ENCODE measurements around the gene RPTOR. TPM values are rescaled to one million over a fixed set of nuclear protein-coding genes. Genes with fewer than 3 reads are reported as not detected.

RPTOR gene
- total RNA-seq, 1 experiment from 2014 or later = 25.1 TPM

DNA sequence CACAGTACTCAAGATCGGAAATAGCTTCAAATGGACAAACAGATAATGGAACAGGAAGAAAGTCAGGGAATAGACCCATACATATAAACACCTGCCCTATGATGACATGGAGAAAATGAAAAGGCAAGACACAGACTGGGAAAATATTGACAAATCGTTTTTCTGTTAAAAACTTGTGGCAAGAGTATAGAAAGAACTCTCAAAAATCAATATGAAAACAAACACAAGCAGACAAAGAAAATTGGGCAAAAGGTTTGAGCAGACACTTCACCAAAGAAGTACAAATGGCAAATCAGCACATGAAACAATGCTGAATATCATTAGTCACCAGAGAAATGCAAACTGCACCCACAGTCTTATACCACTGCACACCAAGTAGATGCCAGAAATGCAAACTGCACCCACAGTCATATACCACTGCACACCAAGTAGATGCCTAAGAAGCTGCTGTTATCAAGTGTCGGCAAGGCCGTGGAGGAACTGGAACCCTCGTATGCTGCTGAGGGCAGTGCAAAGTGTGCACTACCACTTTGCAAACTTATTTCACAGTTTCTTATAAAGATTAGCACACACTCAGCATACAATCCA, 323.5 kb downstream of the RPTOR start:
- no peak overlapping the region for H2BK20ac ChIP-seq (ENCODE audit: low read depth, low read length, poor library complexity, severe bottlenecking)
- H4K8ac ChIP-seq (replicated peaks; ENCODE audit: insufficient read length, low read depth, low read length) = no peak overlapping the region
- TF ChIP-seq, protein P1, sequence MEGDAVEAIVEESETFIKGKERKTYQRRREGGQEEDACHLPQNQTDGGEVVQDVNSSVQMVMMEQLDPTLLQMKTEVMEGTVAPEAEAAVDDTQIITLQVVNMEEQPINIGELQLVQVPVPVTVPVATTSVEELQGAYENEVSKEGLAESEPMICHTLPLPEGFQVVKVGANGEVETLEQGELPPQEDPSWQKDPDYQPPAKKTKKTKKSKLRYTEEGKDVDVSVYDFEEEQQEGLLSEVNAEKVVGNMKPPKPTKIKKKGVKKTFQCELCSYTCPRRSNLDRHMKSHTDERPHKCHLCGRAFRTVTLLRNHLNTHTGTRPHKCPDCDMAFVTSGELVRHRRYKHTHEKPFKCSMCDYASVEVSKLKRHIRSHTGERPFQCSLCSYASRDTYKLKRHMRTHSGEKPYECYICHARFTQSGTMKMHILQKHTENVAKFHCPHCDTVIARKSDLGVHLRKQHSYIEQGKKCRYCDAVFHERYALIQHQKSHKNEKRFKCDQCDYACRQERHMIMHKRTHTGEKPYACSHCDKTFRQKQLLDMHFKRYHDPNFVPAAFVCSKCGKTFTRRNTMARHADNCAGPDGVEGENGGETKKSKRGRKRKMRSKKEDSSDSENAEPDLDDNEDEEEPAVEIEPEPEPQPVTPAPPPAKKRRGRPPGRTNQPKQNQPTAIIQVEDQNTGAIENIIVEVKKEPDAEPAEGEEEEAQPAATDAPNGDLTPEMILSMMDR (conservative IDR thresholded peaks at IDR 0.05) = no peak
- no peaks in the 10 kb centered on the region for H4K20me1 ChIP-seq (ENCODE audit: control insufficient read depth, insufficient read depth, insufficient read length)
- H2AFZ ChIP-seq (ENCODE audit: low read length) = no peak overlapping the region
- Mint-ChIP-seq H3K27me3 (ENCODE audit: low read depth) (no peaks in the 10 kb centered on the region), H3K4me3 (no peak overlapping the region), H3K4me1 (peaks cover 28 to 38% of the 10 kb centered on the region in 2 experiments), H3K27ac (no peak overlapping the region; a peak in 1 of 7 replicates), H3K36me3 (ENCODE audit: insufficient read depth in 1 of 3, low read depth in 3 of 3) (peaks cover 3 to 13% (median 3%) of the 10 kb centered on the region in 3 experiments), H3K9me3 (0 out of 5 replicates have a peak, but pooled peaks cover 0 to 2% of the 10 kb centered on the region in 2 experiments)
- H3K23ac ChIP-seq (ENCODE audit: insufficient read length, low read depth, low read length) = no peak overlapping the region
- H3K27ac ChIP-seq (ENCODE audit: insufficient read length, low read depth, low read length) = no peak overlapping the region
- 0 out of 2 replicates have a peak, but pooled peaks cover 1% of the 10 kb centered on the region for H3K4me1 ChIP-seq (ENCODE audit: insufficient read depth, low read length)
- no peak overlapping the region for H4K91ac ChIP-seq (ENCODE audit: insufficient read length, low read depth, low read length)
- no peak overlapping the region for H3T11ph ChIP-seq (ENCODE audit: low read length)
- H2BK12ac ChIP-seq (ENCODE audit: insufficient read length, low read depth, low read length) = no peak overlapping the region
- no peak overlapping the region for H4K5ac ChIP-seq (ENCODE audit: insufficient read length, low read depth, low read length)
- H2AK5ac ChIP-seq (ENCODE audit: insufficient read length, low read length) = no peak overlapping the region
- H3K79me2 ChIP-seq (ENCODE audit: insufficient read depth, low read length) = no peaks in the 10 kb centered on the region
- no peak overlapping the region for H2BK5ac ChIP-seq (ENCODE audit: insufficient read length, low read length)
- no peaks in the 10 kb centered on the region for H3K27me3 ChIP-seq (ENCODE audit: insufficient read depth, low read length)
- no peak overlapping the region for H3K4ac ChIP-seq (ENCODE audit: low read depth, low read length)
- no CpG with 5 or more reads among the region's 5 CpGs for WGBS (ENCODE audit: extremely low coverage, insufficient read length, low lambda C conversion rate)
- H3K23me2 ChIP-seq (ENCODE audit: insufficient read length, low read depth, low read length, poor library complexity, severe bottlenecking) = no peaks in the 10 kb centered on the region
- no peak overlapping the region for H2BK15ac ChIP-seq (ENCODE audit: low read depth, low read length)
- no peak overlapping the region for H3K4me2 ChIP-seq (ENCODE audit: insufficient read depth, insufficient read length, low read length)
- no peaks in the 10 kb centered on the region for H3K9me3 ChIP-seq (ENCODE audit: control insufficient read depth, low read depth, low read length)
- no peak for DNase-seq
- H3K14ac ChIP-seq (ENCODE audit: insufficient read depth, low read length) = no peak overlapping the region
- no peak overlapping the region for H3K18ac ChIP-seq (ENCODE audit: insufficient read length, low read depth, low read length)
- no peak overlapping the region for H3K9ac ChIP-seq (ENCODE audit: extremely low read depth, insufficient read length, low read length)
- H3K56ac ChIP-seq (ENCODE audit: insufficient read length, low read depth, low read length) = no peak overlapping the region
- H2BK120ac ChIP-seq (ENCODE audit: low read depth, low read length, poor library complexity, severe bottlenecking) = no peak overlapping the region
- H3K79me1 ChIP-seq (ENCODE audit: insufficient read depth, low read depth, low read length, poor library complexity, severe bottlenecking) = no peaks in the 10 kb centered on the region

Data from H9 (cell line).